Effector CD8-positive, alpha-beta T cell (primary cell): ENCODE results near the gene OR51V1.
"Not testable (repeated sequence)": the region's sequence is repeated elsewhere in the genome, so short reads cannot be mapped to it uniquely, and the experiment has no call there.

ENCODE experiments used
- DNase-seq: peaks from one replicate; lab custom pipeline; 2025; lab: John Stamatoyannopoulos, UW

The OR51V1 gene

DNA sequence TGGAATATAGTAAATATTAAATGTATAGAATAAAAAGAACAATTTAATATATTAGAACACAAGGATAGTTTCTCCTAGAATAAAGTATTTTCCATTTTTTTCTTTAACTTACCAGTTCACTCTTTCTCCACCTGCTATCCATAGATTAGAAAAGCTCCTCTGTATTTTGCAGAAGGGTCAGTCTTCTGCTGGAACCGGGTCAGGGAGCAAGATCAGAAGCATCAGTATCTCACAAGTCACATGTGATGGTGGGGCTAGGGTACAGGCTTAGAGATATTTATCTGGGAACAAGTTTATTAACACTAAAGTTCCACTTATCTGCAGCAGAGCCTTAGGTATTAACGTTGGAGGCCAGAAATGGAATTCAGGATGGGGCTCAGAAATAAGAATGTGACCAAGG, 28.6 kb downstream of the OR51V1 start:
- no peak for DNase-seq

DNA sequence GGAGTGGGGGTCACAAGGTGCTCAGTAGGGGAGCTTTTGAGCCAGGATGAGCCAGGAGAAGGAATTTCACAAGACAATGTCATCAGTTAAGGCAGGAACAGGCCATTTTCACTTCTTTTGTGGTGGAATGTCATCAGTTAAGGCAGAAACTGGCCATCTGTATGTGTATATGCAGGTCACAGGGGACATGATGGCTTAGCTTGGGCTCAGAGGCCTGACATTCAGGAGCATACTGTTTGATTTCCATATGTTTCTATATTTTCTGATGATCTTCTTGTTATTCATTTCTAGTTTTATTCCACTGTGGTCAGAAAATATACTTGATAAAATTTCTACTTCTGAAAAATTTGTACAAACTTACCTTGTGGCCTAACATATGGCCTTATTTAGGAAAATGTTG, 34.6 kb downstream of the OR51V1 start:
- not testable (repeated sequence) for DNase-seq

DNA sequence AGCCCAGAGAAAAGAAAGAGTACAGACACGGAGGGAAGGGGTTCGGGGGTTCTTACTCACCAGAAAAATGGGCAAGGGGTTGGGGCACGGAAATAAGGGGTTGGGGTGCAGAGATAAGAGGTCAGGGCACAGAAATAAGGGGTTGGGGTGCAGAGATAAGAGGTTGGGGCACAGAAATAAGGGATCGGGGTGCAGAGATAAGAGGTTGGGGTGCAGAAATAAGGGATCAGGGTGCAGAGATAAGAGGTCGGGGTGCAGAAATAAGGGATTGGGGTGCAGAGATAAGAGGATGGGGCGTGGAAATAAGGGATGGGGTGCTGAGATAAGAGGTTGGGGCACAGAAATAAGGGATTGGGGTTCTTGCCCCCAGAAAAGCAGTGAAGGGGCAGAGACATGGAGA, 35.7 kb downstream of the OR51V1 start:
- DNase-seq: not testable (repeated sequence)

DNA sequence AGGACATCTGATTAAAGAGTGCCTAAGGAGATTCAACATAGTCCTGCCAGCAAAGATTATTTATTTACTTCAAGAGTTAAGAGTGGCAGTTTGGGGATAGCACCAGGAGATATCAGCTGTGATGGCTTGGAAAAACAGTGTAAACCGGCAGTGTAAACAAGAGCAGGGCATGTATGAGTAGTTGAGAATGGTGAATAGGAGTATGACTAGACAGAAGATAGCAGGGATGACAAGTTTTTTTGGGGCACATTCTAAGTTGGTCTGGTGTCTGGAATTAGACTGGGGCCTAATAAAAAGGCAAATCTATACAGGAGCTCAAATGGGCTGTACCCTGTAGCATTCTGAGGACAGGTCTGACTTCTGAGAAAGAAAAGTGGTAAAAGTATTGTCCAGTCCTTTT, 39.4 kb downstream of the OR51V1 start:
- DNase-seq: not testable (repeated sequence)

DNA sequence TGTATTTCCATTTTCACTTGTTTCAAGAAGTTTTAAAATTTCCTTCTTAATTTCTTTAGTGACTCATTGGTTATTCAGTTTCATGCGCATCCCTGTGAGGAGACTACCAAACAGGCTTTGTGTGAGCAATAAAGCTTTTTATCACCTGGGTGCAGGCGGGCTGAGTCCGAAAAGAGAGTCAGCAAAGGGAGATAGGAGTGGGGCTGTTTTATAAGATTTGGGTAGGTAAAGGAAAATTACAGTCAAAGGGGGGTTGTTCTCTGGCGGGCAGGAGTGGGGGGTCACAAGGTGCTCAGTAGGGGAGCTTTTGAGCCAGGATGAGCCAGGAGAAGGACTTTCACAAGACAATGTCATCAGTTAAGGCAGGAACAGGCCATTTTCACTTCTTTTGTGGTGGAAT, 40.3 kb downstream of the OR51V1 start:
- not testable (repeated sequence) for DNase-seq

DNA sequence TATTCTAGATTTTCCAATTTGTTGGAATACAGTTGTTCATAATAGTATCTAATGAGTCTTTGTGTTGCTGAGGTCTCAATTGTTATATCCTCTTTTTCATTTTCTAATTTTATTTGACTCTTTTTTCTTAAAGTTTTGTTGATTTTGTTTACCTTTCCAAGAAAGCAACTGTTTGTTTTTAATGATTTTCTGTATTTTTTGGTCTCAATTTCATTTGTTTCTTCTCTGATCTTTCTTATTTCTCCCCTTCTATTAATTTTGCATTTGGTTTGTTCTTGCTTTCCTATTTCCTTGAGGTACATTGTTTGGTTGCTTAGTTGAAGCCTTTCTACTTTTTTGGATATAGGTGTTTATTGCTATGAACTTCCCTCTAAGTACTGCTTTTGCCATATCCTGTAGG, 40.7 kb downstream of the OR51V1 start:
- DNase-seq: no peak

DNA sequence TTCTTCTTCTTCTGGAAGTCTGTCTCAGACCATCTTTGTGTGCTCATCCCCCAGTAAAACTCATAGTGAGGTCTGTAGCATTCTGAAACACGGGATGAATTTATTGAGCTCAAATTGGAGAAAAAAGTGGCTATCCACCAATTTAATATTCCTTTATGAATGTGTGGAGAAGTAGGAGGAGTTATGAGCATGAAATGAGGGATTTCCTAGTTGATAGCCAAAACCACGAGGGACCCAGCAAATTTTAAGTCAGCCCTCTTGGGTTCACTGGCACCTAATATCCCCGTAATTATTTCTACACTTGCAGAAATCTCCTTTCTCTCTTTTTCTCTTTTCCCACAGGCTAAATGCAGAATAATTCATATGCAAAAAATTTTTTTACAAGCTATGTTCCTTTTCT, 45.8 kb downstream of the OR51V1 start, which contains the start of gene OR52A1:
Gene OR52A1 (minus strand): TSS at position 101 of the 400 bp plus-strand sequence. CDS start 2,388 bp downstream, outside the sequence.
- DNase-seq: no peak

DNA sequence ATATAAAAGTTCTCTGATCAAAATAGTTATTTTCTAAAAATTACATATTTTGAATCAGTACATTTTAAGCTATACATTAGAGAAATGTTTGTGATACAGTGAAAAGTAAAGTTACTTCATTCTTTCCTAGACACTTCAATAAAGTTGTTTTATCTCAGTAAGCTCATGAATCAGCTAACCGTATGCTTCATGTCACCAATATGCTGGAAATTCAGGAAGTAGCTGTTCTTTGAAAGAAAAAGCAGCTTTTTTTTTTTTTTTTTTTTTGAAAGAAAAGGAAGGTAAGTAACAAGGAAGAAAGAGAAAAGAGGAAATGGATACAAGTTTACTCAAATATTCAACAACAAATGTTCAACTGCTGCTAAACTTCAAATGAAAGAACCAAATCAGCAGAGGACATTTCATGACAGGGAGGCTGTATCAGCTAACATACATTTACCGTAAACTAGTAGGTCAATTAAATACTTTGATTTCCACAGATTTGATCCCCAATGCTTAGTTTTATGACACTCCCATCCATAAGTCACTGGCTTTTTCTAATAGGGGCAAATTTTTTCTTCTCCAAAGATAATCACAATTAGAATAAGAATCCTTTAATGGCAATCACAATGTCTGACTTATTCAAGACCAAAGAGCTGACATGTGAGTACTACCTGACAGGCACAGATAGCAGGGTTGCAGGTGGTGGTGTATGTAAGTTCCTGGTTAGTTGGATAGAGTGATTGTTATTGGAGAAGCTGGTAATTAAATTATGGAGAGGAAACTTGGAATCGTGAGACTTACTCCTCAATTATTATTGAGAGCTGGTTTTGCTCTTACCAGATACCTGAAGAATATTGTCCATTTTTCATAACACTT, 46.7 kb downstream of the OR51V1 start:
- no peak for DNase-seq

DNA sequence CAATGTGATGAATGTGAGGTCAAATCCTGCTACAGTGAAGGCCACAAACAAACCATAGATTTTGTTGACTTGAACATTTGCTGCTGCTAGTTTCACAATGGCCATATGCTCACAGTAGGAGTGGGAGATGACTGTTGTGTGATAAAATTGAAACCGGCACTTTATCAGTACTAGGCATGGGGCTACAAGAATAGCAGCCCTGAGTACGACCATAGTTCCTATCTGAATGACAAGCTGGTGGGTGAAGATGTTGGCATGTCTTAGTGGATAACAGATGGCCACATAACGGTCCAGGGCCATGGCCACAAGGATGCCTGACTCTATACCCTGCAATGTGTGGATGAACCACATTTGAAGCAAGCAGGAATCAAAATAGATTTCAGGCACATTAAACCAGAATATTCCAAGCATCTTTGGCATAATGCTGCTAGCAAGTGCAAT, 48.7 kb downstream of the OR51V1 start:
- no peak for DNase-seq
